Activated T-cell treated with anti-CD3 and anti-CD28 coated beads for 4 hours (primary cell): ENCODE data around the gene RHD.
"Not testable (repeated sequence)": the region's sequence is repeated elsewhere in the genome, so short reads cannot be mapped to it uniquely, and the experiment has no call there.

Experiments
- DNase-seq: peaks from one replicate; pipeline ENCODE4 v3.0.0-alpha.2; 2020

The RHD gene

GRCh38 chr1:25360596-25361581 lies 88.6 kb downstream of the RHD start:
- no peak for DNase-seq

- no peak for DNase-seq
Observed at GRCh38 chr1:25361901-25362300, 89.6 kb downstream of the RHD start.

- DNase-seq = not testable (repeated sequence)
Observed at GRCh38 chr1:25362634-25363559, 90.6 kb downstream of the RHD start.

GRCh38 chr1:25369241-25369640 lies 96.9 kb downstream of the RHD start:
- DNase-seq = no peak

GRCh38 chr1:25369691-25370271 lies 97.5 kb downstream of the RHD start:
- DNase-seq = not testable (repeated sequence)

GRCh38 chr1:25371757-25372156 lies 99.4 kb downstream of the RHD start:
- DNase-seq = not testable (repeated sequence)

- not testable (repeated sequence) for DNase-seq
Observed at GRCh38 chr1:25378367-25378766, 106.1 kb downstream of the RHD start.
